Stimulated activated CD4-positive, alpha-beta T cell treated with anti-CD3 and anti-CD28 coated beads, Interleukin-1b, Interleukin-23, amount 100 ng/mL, for 4 hours (primary cell): ENCODE data around the gene DNAAF9.
A peak's percentile ranks its signal among the peaks of the same experiment; 100 is the strongest.
"Not testable (repeated sequence)": the region's sequence is repeated elsewhere in the genome, so short reads cannot be mapped to it uniquely, and the experiment has no call there.

Source experiments
- DNase-seq, 2 donors: peaks; one replicate each; pipeline ENCODE4 v3.0.0-alpha.2; 2020; ENCODE audit warnings: low read depth in 2 of 2

DNAAF9 gene

DNA sequence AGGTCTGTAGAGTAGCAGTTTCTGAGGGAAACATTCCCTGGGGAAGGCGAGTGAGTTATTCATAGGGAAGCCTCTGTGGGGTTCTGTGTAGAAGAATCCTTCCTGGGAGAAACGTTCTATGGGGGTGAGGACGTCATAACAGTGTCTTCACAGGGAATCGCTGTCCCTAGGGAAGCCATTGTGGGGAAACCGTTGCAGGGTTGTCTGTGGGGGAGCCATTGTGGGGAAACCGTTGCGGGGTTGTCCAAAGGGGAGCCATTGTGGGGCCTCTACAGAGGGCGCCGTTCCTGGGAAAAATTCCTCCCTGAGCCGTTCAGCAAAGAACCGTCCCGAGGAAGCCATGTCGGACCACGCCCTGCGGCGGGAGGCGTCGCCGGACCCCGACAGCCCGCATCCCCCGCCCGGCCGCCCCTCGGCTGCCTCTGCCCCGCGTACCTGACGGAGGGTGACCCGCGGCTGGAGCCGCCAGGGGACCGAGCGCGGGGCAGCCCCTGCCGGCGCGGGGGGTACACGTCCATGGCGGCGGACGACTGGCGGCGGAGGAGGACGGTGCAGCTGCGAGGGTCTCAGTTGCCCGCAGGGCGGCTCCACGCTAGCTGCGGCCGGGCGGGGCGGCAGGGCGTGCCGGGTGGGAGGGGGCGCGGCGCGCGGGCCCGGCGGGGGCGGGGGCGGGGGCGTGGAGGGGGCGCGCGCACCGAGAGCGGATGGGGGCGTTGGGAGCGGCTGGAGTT, at the start of gene DNAAF9:
TSS of gene DNAAF9 (minus strand) at position 630 of the 731 bp plus-strand sequence. CDS start at position 518, 112 bp downstream.
- peak; percentile 37 to 40 for DNase-seq

DNA sequence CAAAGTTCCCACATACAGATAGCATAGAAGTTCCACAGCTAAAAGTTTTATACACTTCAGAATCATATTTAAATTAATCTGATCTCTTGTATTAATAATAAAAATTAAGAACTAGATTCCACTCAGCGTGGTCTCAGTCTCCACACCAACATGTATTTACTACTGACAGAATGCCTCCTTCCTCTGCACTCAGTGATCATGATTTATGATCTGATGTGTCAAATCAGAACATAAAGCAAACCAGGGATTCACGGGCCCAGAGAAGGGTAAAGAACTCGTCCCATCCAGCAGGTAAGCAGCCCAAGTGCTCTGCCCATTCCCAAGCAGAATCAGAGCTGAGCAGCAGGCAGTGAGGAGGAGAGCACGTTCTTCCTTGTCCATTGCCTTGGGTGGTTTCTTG, 49.2 kb upstream of the DNAAF9 start:
- DNase-seq = no peak

DNA sequence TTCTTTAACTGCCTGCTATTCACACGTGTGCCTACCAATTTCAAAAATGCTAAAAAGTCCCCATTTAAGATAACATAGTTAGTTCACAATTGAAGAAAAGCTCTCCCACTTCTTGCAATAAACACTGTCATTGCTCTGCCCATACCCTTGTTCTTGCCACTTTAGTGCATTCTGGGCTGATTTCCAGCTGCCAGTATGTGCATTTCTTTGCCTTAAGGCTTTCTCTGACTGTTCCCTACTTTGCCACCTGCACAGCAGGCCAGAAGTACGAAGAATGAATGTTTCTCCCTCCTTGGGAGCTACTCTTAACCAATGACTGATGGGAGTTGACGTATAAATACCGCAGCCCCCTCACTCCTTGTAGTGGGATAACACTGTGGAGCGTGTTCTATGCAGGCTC, 47.4 kb upstream of the DNAAF9 start:
- no peak for DNase-seq

DNA sequence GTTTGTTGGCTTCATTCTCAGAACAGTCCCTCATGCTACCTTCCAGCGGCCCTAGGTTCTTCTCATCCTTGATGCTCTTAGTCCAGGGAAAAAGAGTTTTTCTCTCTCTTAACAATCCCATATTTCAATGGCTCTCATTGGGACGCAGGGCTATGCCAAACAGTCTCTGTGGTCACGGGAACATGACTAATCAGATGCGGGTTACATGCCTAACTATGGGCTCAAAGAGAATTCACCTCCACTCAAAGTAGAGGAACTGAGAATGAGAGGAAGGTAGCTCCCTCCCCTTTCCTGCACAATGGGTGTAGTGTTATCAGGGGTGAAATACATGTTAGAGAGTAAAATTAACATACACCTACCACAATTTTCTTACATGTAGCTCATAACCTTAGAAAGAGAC, 45.2 kb upstream of the DNAAF9 start:
- no peak for DNase-seq

DNA sequence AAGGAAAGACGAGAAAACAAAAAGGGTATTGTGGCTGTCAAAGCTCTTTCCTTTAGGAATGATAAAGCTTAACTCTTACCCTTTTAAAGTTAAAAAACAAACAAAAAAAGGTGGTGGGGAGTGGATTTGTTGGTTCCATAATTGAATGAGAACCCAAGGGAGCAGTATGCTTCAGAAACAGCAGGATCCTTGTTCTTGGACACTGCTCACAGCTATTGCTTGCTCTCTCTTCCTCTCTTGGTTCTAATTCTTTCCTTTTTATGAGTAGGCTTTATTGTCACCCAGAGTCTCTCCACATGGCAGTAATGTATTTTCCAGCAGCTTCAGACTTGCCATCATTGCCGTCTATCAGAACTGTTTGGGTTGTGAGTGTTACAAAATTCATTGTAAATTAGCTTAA, 44.7 kb upstream of the DNAAF9 start:
- no peak for DNase-seq

DNA sequence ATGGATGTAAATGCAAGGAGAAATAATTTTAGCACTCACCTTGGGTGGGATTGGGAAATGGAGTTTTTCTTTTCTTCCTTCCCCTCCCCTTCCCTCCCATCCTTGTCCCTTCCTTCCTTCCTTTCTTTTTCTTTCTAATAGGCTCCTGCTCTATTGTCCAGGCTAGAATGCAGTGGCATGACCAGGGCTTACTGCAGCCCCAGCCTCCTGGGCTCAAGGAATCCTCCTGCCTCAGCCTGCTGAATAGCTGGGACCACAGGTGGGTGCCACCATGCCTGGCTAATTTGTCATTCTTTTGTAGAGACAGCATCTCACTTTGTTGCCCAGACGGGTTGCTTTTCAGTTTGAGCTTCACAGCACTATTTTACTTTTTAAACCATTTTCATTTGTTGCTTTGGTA, 41.9 kb upstream of the DNAAF9 start:
- no peak for DNase-seq

DNA sequence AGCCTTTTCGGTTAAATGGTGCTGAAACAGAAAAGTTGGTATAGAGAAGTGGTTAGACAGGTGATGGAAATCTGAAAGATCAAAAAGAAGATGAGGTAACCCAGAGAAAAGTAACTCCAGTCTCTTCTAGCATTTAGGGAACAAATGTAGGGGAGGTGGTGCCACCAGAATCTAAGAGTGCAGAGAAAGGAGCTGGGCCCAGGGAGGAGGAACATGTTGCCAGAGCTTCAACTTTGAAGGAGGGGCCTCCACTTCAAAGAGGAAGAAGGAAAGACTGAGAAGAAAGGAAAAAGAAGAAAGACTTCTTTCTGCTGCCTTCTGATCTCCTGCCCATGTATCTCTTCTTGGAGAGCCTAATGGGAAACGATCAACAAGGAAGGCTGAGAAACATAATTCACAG, 39.9 kb upstream of the DNAAF9 start:
- no peak for DNase-seq

DNA sequence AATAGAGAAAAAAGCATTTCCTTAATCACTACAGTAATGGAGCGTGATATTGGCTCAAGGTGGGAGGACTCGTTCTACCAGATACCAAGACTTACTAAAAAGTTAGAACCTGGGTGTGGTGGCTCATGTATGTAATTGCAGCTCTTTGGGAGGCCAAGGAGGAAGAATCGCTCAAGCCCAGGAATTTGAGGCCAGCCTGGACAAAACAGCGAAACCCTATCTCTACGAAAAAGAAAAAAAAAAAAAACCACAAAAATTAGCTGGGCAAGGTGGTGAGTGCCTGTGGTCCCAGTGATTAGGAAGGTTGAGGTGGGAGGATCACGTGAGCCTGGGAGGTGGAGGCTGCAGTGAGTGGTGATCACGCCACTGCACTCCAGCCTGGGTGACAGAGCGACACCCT, 39.3 kb upstream of the DNAAF9 start:
- DNase-seq = no peak

DNA sequence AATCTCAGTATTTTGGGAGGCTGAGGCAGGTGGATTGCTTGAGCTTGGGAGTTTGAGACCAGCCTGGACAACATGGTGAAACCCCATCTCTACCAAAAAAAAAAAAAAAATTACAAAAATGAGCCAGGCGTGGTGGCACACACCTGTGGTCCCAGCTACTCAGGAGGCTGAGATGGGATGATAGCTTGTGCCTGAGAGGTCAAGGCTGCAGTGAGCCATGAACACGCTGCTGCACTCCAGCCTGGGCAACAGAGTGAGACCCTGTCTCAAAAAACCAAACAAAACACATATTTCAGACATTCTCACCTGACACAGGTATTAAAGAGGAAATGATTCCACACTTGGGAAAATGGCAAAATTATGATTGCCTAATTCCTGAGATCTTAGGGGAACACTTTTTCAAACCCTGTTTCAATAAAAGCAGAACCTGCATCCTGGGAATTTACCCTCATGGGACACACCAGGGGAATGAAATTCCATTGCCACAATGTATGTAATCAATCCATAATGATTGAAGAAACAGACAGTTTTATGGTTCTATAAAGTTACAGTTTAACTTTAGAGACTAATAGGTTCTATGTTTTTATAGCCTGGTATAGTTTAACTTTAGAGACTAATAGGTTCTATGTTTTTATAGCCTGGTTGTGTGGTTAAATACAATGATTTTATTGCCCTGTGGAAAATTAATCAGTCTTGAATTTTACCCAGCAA, 29.6 kb upstream of the DNAAF9 start:
- no peak for DNase-seq

DNA sequence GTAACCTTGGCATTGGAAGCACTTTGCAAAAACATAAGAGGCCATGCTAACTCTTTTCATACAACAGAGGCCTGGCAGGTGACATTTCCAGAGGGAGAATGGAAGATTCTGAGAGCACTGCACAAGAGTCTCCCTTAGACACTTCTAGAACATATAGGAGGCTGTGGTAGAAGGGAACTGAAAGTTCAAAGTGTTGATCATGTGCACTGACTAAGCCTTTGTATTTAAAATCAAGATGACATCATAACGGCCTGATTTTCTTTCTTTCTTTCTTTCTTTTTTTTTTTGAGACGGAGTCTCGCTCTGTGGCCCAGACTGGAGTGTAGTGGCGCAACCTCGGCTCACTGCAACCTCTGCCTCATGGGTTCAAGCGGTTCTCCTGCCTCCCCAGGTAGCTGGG, 26.8 kb upstream of the DNAAF9 start:
- no peak for DNase-seq

DNA sequence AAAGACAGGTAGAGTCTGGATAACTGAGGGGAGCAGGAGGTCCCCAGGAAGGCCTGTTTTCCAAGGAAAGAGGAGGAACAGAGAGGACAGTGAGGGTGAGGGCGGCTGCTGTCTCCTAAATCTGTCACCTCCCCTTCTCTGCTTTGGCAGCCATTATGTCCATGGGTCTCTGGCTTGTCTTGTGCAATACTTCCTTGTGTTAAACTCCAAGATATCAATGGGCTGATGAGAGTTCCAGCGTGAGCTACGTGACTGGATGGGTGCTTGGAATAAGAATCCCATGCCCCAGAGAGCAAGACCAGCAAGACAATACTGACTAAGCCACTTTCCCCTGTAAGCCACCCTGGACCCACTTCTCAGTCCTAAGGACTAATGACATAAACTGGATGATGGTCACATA, 26.3 kb upstream of the DNAAF9 start:
- no peak for DNase-seq

DNA sequence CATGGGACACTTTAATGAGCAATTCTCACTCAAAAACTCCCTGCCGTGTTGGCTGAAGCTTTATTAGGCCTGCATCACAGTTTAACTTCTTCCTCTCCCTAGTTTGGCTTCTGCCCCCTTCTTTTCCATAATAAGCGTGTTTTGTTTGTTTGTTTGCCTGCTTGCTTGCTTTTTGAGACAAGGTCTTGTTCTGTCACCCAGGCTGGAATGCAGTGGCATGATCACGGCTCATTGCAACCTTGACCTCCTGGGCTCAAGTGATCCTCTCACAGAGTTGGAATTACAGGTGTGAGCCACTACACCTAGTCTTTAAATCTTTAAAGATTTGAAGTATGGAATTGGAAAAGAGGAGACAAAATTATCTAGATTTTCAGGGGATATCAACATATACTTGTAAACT, 25.4 kb upstream of the DNAAF9 start:
- no peak for DNase-seq

DNA sequence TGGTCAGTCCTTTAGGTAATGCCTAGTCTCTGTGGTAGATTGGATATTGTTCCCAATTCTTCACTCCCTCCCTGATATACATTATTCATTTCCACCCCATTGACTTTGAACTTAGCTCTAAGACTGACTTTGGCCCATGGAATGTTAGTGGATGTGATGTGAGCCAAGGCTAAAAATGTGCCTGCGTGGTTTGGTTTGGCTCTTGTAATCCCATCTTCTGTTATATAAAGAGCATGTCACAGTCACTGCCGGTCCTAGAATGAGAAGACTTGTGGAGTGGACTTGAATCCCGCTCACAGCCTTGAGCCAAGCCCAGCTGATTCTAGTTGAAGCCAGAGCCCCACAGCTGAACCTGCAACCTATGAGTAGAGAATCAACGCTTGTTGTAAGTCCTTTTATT, 23.6 kb upstream of the DNAAF9 start:
- no peak for DNase-seq

DNA sequence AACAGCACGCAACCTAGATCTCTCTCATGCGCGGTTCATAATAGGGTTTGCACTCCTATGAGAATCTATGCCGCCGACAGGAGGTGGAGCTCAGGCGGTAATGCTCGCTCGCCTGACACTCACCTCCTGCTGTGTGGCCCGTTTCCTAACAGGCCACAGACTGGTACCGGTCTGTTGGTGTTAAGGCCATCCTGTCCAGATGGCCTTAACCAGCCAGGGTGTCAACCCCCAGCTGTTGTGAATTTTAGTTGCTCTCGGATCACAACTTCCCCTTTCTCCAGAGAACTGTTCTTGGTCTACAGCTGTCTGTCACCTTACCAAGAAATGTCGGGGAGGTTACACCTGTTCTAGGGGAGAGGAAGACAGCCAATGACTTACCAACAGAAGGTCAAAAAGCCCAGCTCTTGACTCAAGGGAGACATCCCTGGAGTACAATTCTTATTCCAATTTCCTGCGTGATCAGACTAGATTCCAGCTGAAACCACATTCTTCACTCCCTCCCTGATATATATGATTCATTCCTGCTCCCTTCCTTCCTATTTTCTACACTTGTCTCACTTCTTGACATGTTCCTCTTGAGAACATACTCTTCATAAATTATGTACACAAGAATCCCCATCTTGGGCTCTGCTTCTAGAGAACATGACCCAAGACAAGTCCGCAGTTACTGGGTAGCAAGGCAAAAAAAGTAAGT, 23.1 kb upstream of the DNAAF9 start:
- DNase-seq = no peak

DNA sequence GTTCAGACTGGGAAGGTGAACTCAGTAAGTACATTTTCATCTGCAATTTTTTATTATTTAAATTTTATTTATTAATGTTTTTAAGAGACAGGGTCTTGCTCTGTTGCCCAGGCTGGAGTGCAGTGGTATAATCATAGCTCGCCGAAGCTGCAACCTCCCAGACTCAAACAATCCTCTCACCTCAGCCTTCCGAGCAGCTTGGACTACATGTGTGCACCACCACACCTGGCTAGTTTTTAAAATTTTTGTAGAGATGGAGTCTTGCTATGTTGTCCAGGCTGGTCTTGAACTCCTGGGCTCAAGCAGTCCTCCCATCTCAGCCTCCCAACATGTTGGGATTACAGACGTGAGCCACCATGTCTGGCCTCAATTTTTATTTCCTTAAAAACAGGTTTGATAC, 19.3 kb upstream of the DNAAF9 start:
- not testable (repeated sequence) for DNase-seq

DNA sequence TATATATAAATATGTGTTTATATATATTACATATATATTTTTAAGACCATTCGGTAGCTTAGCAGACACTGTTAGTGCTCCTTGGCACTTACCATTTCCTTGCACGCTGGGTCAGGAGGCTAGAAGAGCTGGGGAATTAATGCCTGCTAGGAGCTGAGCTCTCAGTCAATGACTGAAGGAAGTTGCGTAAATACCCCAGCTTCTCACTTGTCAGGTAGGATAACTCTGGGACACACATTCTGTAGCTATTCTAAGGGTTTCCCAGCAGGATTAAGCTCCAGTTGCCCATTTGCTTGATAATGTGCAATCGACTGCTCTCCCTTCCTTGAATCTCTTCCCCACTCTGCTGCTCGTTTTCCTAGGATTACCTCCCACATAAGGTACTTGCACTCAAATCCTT, 15.7 kb upstream of the DNAAF9 start:
- DNase-seq = no peak

DNA sequence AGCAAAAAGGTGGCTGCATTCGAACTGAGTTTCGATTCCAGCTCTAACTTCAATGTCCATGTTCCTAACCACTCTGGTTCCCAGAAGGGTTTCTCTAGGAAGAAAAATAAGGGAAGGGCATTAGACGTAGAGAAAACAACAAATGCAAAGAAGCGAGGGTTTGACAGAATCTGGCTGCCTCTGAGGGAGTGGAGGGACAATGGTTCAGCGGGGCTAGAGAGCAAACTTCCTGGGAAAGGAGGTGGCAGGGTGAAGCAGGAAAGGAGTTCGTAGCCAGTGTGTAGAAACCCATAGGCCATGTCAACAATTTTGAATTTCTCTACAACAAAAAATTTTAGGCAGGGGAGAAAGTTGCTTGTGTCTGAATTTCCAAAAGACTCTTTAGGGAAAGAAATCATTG, 14.5 kb upstream of the DNAAF9 start:
- no peak for DNase-seq

DNA sequence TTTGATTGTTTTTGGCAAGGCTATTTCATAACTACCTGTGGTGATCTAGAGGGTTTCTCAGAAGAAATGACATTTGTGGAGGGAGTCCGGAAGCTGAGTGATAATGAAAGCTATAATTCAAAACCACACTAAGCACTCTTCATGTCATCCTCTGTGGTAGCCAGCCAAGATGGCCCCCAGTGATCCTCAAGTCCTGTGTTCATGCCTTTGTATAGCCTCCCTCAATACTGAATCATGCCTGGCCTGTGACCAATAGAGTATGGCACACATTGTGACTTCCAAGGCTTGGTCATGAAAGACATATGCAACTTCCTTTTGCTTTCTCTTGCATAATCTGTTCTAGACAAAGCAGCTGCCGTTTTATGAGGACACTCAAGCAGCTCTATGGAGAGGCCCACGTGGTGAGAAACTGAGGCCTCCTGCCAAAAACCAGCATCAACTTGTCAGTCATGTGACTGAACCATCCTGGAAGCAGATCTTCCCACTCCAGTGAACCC, 12.8 kb upstream of the DNAAF9 start:
- no peak for DNase-seq

DNA sequence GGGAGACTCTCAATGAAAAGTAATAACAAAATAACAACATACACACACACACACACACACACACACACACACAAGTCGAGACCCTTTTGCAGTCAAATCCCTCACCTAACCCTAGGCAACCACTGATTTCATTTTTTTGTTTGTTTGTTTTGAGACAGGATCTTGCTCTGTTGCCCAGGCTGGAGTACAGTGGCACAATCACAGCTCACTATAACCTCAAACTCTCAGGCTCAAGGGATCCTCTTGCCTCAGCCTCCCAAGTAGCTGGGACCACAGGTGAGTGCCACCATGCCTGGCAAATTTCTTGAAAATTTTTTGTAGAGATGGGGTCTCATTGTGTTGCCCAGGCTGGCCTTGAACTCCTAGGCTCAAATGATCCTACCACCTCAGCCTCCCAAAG, 10.7 kb upstream of the DNAAF9 start:
- not testable (repeated sequence) for DNase-seq

DNA sequence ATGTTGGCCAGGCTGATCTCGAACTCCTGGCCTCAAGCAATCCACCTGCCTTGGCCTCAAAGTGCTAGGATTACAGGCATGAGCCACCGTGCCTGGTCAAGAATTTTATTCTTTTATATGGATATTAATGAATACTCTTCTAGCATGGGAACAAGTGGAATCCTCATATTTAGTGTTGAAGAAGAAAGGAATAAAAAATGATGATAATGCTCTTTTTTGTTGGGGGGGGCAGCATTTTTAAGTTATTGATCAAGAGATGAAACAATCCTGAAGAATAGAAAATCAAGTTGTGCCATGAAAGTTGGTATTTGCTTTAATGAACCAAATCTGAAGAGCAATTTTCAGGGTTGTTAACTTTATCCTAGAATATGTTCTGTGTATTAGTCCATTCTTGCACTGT, 6.7 kb upstream of the DNAAF9 start:
- no peak for DNase-seq

DNA sequence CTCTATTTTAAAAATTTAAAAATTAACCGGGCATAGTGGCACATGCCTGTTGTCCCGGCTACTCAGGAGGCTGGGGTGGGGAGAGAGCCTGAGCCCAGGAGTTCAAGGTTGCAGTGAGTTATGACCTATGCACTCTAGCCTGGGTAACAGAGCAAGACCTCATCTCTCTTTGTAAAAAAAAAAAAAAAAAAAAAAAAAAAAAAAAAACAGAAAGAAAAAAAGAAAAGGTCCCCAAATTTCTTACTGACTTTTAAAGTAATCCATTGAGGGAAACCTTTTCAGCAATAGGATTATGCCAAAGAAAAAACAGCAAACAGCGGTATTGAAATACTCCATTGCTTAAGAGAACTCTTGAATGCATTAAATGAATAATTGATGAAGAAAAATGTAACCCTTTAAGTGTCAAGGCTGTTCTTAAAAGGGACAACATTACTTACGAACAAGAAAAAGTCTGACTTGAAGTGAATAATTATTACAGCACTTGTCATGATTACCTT, 6.0 kb upstream of the DNAAF9 start:
- no peak for DNase-seq

DNA sequence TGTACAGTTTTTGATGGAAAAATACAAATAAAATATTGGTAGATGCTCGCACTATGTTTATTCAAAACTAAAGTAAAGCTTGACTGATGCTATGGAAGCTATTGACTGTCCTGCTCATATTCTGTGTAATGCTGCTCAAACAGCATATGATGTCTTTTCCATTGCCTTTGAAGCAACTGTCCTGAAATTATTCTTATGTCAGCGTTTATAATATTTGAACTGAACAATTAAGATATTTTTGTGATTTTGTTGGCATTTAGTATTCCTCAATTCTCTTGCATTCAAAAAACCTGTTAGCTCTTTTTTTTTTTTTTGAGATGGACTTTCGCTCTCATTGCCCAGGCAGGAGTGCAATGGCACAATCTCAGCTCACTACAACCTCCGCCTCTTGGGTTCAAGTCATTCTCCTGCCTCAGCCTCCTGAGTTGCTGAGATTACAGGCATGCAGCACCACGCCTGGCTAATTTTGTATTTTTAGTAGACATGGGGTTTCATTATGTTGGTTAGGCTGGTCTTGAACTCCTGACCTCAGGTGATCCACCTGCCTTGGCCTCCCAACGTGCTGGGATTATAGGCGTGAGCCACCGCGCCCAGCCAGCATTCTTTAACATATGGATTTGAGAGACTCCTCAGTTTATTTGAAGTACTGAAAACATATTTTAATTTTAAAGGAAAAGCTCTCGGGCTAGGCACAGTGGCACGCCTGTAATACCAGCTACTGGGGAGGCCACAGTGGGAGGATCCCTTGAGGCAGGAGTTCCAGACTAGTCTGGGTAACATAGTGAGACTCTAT, 5.3 kb upstream of the DNAAF9 start:
- DNase-seq = no peak
